Heart right ventricle (tissue), 16 donors: ENCODE measurements around the gene BPIFB2. TPM values are rescaled to one million over a fixed set of nuclear protein-coding genes. Genes with fewer than 3 reads are reported as not detected.

Source experiments
- ATAC-seq, 8 donors: fragments of 200-7000 bp; cut with Tn5 transposase; one replicate each; pipeline ENCODE4 v1.9.1; 2020; ENCODE audit warnings: mild to moderate bottlenecking in 8 of 8, moderate library complexity in 8 of 8, moderate number of reproducible peaks in 1 of 8
- DNase-seq, 2 donors: peaks; one replicate each; pipeline ENCODE4 v3.0.0-alpha.2; 2020
- H3K27ac ChIP-seq, 10 donors: fragments of 200-600 bp; sonication (generic) in 2 of 10; one replicate each; pipeline versions ENCODE4 v1.5.0 to v1.8.0; 2020 to 2022; ENCODE audit warnings: mild to moderate bottlenecking in 3 of 10
- H3K27me3 ChIP-seq, 7 donors: fragments of 200-600 bp; one replicate each; pipeline ENCODE4 v1.8.0; 2021 to 2022; ENCODE audit warnings: mild to moderate bottlenecking in 2 of 7
- H3K36me3 ChIP-seq, 9 donors: fragments of 200-600 bp; sonication (generic) in 1 of 9; one replicate each; pipeline versions ENCODE4 v1.5.0 to v1.8.0; 2020 to 2022; ENCODE audit warnings: mild to moderate bottlenecking in 2 of 9
- H3K4me1 ChIP-seq, 9 donors: fragments of 200-600 bp; sonication (generic) in 1 of 9; one replicate each; pipeline versions ENCODE4 v1.5.0 to v1.8.0; 2020 to 2022; ENCODE audit warnings: mild to moderate bottlenecking in 4 of 9
- H3K4me3 ChIP-seq, 10 donors: fragments of 200-600 bp; sonication (generic) in 2 of 10; one replicate each; pipeline versions ENCODE4 v1.5.0 to v1.8.0; 2020 to 2022; ENCODE audit warnings: mild to moderate bottlenecking in 7 of 10, moderate library complexity in 2 of 10
- H3K9me3 ChIP-seq, 11 donors: fragments of 200-600 bp in 10 of 11; sonication (generic) in 2 of 11; one replicate each; pipeline versions ENCODE4 v1.5.0 to v1.8.0; 2013 to 2022; ENCODE audit warnings: mild to moderate bottlenecking in 2 of 11, control low read depth in 1 of 11, moderate library complexity in 1 of 11
- CTCF ChIP-seq, 9 donors: fragments of 200-600 bp; sonication (generic) in 2 of 9; IDR thresholded peaks; one replicate each; pipeline versions ENCODE4 v1.5.0 to v1.8.0; 2021 to 2022; ENCODE audit warnings: antibody characterized with exemption in 9 of 9, mild to moderate bottlenecking in 5 of 9, moderate library complexity in 1 of 9
- WGBS, 2 donors: extraction: QIAGEN DNeasy Blood & Tissue Kit; methylation state at CpG; one replicate each; pipeline ENCODE4 v1.1.7; 2013; ENCODE audit warnings: inconsistent platforms in 1 of 2; 5-methylcytosine and 5-hydroxymethylcytosine counted together
- intact Hi-C, 10 donors: fragments of 100-400 bp; cut with DNase I; formaldehyde crosslinking; loops; one replicate each; pipeline versions ENCODE4 v1.11.1 to v1.14.2; 2022
- polyA plus RNA-seq, 2 donors: library from polyadenylated mRNA; stranded (reverse); fragments of 200-250 nt; gene quantifications; one replicate each; pipeline ENCODE4 v1.2.3, GENCODE V29; 2013
- total RNA-seq, 10 donors: library from RNA; stranded (reverse); fragmentation: NEBNext Ultra II Directional in 3 of 10; extraction: Animal tissue kit (Norgen Biotek cat#: 25700) in 3 of 10; gene quantifications; one replicate each; pipeline versions ENCODE4 v1.2.1 to v1.2.4, GENCODE V29; 2021 to 2023
- donor health status: Arrhythmogenic right ventricular cardiomyopathy.
- donor health status: ischemic (EF 13 %, LVEDD 7.1; RV severe dilation, severe dysfunction).
- donor health status: healthy with polysubstance abuse.
- donor health status: DM: no; HTN: yes; CAD: no.
- donor health status: DM: no; HTN: no; CAD: no.
- donor health status: ischemic (EF 25% LVEDD 6.9; RV normal size, moderate dysfunction).
- donor health status: ischemic (EF 25% LVEDD 5.7; RV mildly dilated, moderate dysfunction).
- donor health status: healthy.
- donor health status: DM: yes; HTN: yes; CAD: no.
- donor health status: Ischemic cardiomyopathy.
- donor health status: ischemic (EF 35%, LVEDD 5.7; RV mildly dilated, moderate dysfunction).
- donor health status: nonischemic (EF 11% LVEDD 7.7; RV severe dilation, severe dysfunction).
- donor health status: DM: yes; HTN: yes; CAD: no.
- donor health status: PGD.
- donor health status: ischemic (EF 29% LVEDD 5.4; RV normal size, mild dysfunction).
- donor health status: nonischemic (EF 23%, LVEDD 6.1; RV moderate dilation, normal function).

The BPIFB2 gene
- total and polyA plus RNA-seq, 12 donors = not detected

GRCh38 chr20:33032555-33032954 is 25.1 kb downstream of the BPIFB2 start:
- H3K27me3 ChIP-seq = peaks cover 0 to 13% (median 6%) of the 10 kb centered on the region in 7 donors
- H3K9me3 ChIP-seq = no peaks in the 10 kb centered on the region
- no peaks in the 10 kb centered on the region for H3K36me3 ChIP-seq
- ATAC-seq (no peak), DNase-seq (no peak)
- intact Hi-C loops = no loop called here
- H3K27ac ChIP-seq = no peak overlapping the region
- no peaks in the 10 kb centered on the region for H3K4me1 ChIP-seq
- H3K4me3 ChIP-seq = no peak overlapping the region
- WGBS, 2 donors = 77 to 80% methylated on average over 6 of the region's 6 CpGs
- no peak for TF ChIP-seq CTCF (IDR thresholded peaks at IDR 0.05)

DNA sequence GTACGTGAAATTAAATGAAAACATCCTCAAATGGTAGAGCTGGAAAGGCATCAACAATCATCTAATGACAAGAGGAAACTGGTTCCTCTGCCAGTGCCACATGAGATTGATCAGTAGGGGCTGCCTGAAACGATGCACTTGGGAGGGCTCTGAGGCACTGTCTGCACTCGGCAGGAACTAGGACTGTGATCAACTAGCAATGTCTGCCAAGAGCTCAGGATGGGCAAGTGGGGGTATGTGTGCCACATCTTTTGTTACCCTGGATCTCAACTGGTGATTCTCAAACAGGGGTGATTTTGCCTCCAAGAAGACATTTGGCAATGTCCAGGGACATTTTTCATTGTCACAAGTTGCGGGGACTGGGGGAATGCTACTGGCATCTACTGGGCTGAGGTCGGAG is 25.9 kb downstream of the BPIFB2 start:
- Histone ChIP-seq H3K36me3 (no peaks in the 10 kb centered on the region), H3K27ac (no peak overlapping the region), H3K27me3 (peaks cover 0 to 18% (median 3%) of the 10 kb centered on the region in 7 donors), H3K9me3 (no peaks in the 10 kb centered on the region), H3K4me3 (no peak overlapping the region), H3K4me1 (no peaks in the 10 kb centered on the region)
- intact Hi-C loops = no loop called here
- no peak for TF ChIP-seq CTCF (IDR thresholded peaks at IDR 0.05)
- 58 to 71% methylated on average over 5 of the region's 5 CpGs for WGBS, 2 donors
- DNase-seq = no peak
- no peak for ATAC-seq

DNA sequence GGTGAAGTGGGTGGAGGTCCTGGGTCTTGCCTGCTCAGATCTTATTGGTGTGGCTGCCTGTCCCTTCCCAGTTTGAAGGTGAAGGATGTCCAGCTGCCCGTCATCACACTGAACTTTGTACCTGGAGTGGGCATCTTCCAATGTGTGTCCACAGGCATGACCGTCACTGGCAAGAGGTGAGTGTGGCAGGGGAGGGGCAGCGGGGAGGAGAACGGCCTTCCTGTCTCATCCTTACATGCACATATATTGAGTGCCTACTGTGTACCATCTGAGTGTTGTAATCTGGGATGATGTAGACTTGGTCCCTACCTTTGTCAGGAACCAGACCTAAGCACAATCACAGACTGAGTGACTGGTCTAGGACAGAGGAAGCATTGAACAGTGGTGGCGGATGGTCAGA is 26.6 kb downstream of the BPIFB2 start:
- H3K36me3 ChIP-seq = no peaks in the 10 kb centered on the region
- H3K27me3 ChIP-seq = peaks cover 0 to 17% (median 0%) of the 10 kb centered on the region in 7 donors
- ATAC-seq (no peak), DNase-seq (no peak)
- no peak overlapping the region for H3K4me3 ChIP-seq
- no peak overlapping the region for H3K27ac ChIP-seq
- WGBS, 2 donors = 73 to 82% methylated on average over 5 of the region's 5 CpGs
- H3K9me3 ChIP-seq = no peaks in the 10 kb centered on the region
- intact Hi-C loops = no loop called here
- TF ChIP-seq CTCF (IDR thresholded peaks at IDR 0.05) = no peak
- no peaks in the 10 kb centered on the region for H3K4me1 ChIP-seq

GRCh38 chr20:33034901-33035492 is 27.5 kb downstream of the BPIFB2 start:
- H3K36me3 ChIP-seq = no peaks in the 10 kb centered on the region
- 79 to 88% methylated on average over 6 of the region's 6 CpGs for WGBS, 2 donors
- no peaks in the 10 kb centered on the region for H3K4me1 ChIP-seq
- ATAC-seq = no peak
- no peak for TF ChIP-seq CTCF (IDR thresholded peaks at IDR 0.05)
- no peak for DNase-seq
- H3K4me3 ChIP-seq = no peak overlapping the region
- no peak overlapping the region for H3K27ac ChIP-seq
- H3K9me3 ChIP-seq = no peaks in the 10 kb centered on the region
- H3K27me3 ChIP-seq = peaks cover 0 to 17% (median 0%) of the 10 kb centered on the region in 7 donors
- intact Hi-C loops = no loop called here
